Activated T-cell treated with anti-CD3 and anti-CD28 coated beads for 1 hour (primary cell): ENCODE data around the gene PTMA.
A peak's percentile ranks its signal among the peaks of the same experiment; 100 is the strongest.
"Not testable (repeated sequence)": the region's sequence is repeated elsewhere in the genome, so short reads cannot be mapped to it uniquely, and the experiment has no call there.

Experiments
- DNase-seq: peaks from one replicate; pipeline ENCODE4 v3.0.0-alpha.2; 2020; ENCODE audit warnings: low read depth

The PTMA gene

DNA sequence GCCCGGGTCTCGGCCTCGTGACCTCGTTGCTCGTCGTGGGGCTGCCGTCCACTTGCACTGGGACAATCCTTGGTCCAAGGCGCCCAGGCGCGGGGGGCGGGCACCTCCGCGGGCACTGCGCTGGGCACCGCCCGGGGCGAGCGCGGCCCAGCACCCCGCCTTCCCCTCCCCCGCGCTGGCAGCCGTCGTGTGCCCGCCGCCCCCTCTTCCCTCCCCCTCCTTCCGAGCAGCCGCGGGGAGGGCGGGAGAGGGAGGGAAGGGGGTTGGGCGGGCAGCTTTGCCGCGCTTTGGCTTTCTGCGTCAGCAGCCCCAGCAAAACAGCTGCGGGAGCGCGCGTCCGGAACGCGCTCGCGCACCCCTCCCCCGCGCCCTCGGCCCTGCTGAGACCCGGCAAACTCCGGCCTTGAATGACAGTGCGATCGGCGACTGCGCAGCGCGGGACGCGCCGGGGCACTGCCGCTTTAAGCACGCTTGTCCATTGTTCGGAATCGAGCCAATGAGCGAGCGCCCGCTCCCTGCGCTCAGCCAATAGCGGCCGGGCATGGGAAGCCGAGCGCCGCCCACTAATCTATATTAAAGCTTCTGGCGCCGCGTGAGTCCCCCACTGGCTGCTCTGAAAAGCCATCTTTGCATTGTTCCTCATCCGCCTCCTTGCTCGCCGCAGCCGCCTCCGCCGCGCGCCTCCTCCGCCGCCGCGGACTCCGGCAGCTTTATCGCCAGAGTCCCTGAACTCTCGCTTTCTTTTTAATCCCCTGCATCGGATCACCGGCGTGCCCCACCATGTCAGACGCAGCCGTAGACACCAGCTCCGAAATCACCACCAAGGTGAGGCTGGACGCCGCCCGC lies at the start of gene PTMA:
PTMA (plus strand) TSS at position 599 of the 846 bp plus-strand sequence; CDS start at position 781, 182 bp downstream.
- peak; percentile 98 for DNase-seq

- not testable (repeated sequence) for DNase-seq
Measured at GRCh38 chr2:231660073-231660472, 48.3 kb upstream of the PTMA start.

DNA sequence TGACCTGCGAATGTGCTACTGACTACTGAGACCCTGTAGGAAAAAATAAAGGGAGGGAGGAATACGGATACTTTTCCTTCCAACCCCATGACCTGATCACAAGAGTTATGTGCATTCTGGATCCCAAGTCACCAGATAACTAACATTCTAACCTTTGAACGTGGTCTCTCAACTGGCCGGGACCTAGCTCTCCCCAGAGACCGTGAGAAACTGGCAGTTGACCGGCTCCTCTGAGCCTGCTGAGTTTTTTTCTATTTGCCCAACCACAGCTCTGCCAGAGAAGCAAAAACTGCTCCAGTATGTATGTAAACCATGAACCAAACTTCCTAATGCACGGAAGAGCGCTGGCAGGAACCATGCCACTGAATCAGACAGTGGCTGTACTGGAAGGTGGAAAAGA lies 47.5 kb upstream of the PTMA start:
- DNase-seq, result no peak

DNA sequence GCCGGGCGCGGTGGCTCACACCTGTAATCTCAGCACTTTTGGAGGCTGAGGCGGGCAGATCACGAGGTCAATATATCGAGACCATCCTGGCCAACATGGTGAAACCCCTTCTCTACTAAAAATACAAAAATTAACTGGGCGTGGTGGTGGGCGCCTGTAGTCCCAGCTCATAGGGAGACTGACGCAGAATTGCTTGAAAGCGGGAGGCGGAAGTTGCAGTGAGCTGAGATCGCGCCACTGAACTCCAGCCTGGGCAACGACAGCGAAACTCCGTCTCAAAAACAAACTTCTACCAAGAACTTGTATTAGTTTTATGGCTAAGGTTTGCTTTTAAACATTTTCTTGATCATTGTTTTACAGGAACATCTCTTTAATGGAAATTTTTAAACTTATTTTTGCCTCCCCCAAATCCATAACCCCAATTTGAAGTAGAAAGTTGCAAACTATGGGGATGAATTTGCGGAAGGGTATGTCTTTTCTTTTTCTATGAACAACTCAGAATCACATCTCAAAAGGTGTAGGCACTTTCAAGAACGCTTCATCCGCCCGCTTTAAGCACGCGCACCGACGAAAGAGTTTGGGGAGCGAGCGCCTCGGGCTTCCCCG lies 46.8 kb upstream of the PTMA start:
- DNase-seq, result no peak

- peak; percentile 96 for DNase-seq
Measured at GRCh38 chr2:231662028-231662810, 46.1 kb upstream of the PTMA start.

GRCh38 chr2:231662811-231663457 lies 45.4 kb upstream of the PTMA start:
- DNase-seq, result no peak

GRCh38 chr2:231663458-231664212 lies 44.7 kb upstream of the PTMA start:
- DNase-seq, result no peak

- DNase-seq, result no peak
Measured at GRCh38 chr2:231664727-231665126, 43.6 kb upstream of the PTMA start.

GRCh38 chr2:231665245-231666170 lies 42.8 kb upstream of the PTMA start:
- DNase-seq, result no peak

DNA sequence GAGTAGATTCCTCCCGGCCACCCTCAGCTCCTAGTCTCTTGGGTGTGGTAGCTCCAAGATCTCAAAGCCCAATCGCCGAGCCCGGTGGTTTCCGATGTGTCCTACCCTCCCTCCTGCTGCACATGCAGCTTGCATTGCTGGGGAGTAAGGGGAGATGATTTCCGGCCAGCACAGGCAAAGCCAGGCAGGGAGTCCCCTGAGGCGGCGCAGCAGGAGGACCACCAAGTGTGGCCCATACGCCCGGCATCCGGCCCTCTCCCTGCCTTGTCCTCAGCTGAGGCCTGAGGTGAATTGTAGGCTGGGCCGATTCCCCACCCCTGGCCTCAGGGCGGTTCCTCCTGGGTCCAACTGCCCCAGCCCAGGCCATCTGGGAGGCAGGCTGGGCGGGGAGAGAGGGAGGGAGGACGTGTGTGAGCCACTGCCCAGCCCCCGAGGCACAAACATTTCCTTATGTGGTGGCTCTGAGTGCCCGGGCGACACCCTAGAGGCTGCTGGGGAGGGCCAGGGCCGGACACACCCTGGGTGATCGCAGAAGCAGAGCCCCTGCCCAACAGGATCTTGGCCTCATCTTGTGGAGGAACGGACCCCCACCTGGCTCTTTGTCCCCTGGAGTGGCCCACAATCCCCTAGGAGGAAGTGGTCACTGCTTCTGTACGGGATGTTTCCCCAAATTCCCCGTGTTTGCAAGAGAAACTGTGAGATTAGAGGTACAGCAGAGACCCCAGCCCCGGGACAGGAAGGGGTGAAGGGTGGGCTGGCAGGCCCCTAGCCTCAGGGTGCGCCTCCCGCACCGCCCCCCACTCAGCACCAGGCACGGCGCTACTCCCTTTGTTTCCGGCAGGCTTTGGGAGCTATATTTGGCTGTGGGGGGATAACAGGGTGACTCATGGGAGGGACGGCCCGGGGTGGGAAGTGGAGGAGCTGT lies 41.9 kb upstream of the PTMA start:
- no peak for DNase-seq

- no peak for DNase-seq
Measured at GRCh38 chr2:231667096-231667427, 41.3 kb upstream of the PTMA start.

- DNase-seq, result no peak
Measured at GRCh38 chr2:231667496-231667895, 40.8 kb upstream of the PTMA start.

GRCh38 chr2:231668981-231669380 lies 39.3 kb upstream of the PTMA start:
- no peak for DNase-seq

DNA sequence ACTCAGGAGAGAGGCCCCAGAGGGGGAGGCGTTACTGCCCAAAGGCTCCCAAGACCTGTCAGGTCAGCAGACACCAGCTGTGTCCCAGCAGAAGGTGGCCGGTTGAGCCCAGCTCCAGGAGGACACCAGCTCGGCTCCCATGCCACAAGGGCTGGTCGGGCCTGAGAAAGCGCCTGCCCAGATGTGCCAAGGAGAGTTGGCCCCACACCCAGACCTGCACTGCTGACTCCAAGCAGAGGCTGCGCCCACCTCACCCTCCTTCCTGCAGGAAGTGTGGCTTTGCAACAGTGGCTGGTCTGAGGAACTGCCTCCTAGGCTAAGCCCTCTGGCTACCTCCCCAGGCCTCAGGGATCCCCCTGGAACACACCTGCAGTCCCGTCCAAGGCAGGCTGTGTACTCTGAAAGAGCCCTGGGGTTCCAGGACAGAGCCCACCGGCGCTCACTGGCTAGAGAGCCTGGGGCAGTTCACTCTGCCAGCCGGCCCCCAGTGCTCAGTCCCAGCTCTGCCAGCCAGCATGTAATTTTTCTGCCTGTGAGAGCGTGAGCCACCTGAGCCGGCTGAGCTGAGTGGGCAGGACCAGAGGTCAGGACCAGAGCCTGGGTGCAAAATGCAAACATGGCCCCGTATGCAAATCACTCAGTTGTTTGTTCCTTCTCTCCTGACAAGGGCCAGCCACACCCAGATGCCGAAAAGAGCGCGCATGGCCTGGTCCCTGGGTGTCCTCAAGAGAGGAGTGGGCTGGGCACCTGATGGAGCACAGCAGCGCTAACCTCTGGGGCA lies 36.9 kb upstream of the PTMA start:
- DNase-seq, result no peak

GRCh38 chr2:231672617-231673347 lies 35.5 kb upstream of the PTMA start:
- no peak for DNase-seq

GRCh38 chr2:231673348-231673770 lies 35.0 kb upstream of the PTMA start:
- DNase-seq, result no peak

DNA sequence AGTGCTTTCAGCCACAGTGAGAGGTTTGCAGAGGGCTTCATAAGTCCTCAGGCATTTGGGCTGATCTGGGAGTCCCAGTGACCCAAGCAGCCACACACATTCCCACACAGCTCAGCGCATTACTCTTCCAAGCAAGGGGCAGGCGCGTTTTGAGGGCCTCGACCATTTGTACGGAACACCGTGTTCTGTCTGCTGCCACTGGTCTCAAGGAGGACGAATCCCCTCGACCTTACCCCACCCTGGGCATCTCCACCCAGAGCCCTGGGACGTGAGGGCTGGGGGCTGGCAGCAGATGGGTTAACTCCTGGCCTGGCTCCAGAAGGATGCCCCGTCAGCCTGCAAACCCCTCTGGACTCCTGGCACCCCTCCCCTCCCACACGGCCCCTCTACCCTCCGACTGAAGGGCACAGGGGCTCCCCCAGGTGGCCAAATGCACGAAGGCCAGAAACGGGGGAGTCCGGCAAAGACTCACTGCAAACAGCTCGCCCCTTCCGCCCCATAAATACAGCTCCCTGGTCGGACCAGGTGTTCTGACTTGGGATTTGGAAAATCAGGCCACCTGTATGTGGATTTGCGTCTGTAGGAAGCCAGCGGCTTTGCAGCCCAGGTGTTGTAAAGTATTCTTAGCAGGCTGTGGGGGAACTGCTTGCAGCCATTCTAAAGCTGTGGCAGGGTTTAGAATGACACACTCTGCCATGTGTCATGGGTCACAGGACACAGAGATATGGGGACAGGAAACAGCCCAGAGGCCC lies 33.6 kb upstream of the PTMA start:
- peak; percentile 45 for DNase-seq
